GM23338 (cell line): ENCODE data around the gene PRKAB2. TPM values are rescaled to one million over a fixed set of nuclear protein-coding genes. Genes with fewer than 3 reads are reported as not detected.

Experiments used
- ATAC-seq: fragments of 200-7000 bp; cut with Tn5 transposase; 3 replicates; pipeline ENCODE4 v1.9.1; 2020
- DNase-seq: peaks from one replicate; pipeline ENCODE4 v3.0.0-alpha.2; 2015; ENCODE audit warnings: low spot score
- H2AFZ ChIP-seq: fragments of 200-600 bp; sonication (generic); 2 replicates; pipeline ENCODE4 v1.8.0; 2016; ENCODE audit warnings: antibody characterized with exemption, mild to moderate bottlenecking, moderate library complexity
- H3F3A ChIP-seq: fragments of 200-600 bp; sonication (generic); replicated peaks from 2 replicates; pipeline ENCODE4 v1.8.0; 2017; ENCODE audit warnings: antibody characterized with exemption, mixed run types, low read depth
- H3K27ac ChIP-seq: fragments of 200-600 bp; sonication (generic); 2 replicates; pipeline ENCODE4 v1.6.1; 2016; ENCODE audit warnings: low read depth
- H3K27me3 ChIP-seq: fragments of 200-600 bp; sonication (generic); 2 replicates; pipeline ENCODE4 v1.8.0; 2016; ENCODE audit warnings: mild to moderate bottlenecking, mixed run types, moderate library complexity; ENCODE audit not compliant: insufficient read depth
- H3K36me3 ChIP-seq: fragments of 200-600 bp; sonication (generic); 2 replicates; pipeline ENCODE4 v1.8.0; 2016; ENCODE audit warnings: mild to moderate bottlenecking; ENCODE audit not compliant: insufficient read depth
- H3K4me1 ChIP-seq: fragments of 200-600 bp; sonication (generic); 2 replicates; pipeline ENCODE4 v1.8.0; 2016; ENCODE audit warnings: mild to moderate bottlenecking, moderate library complexity; ENCODE audit not compliant: insufficient read depth
- H3K4me2 ChIP-seq: fragments of 200-600 bp; sonication (generic); 2 replicates; pipeline ENCODE4 v1.7.1; 2017; ENCODE audit warnings: mixed run types
- H3K4me3 ChIP-seq: fragments of 200-600 bp; sonication (generic); 2 replicates; pipeline ENCODE4 v1.6.1; 2016; ENCODE audit warnings: mixed run types
- H3K79me2 ChIP-seq: fragments of 200-600 bp; sonication (generic); replicated peaks from 2 replicates; pipeline ENCODE4 v1.8.0; 2017; ENCODE audit warnings: mild to moderate bottlenecking; ENCODE audit not compliant: insufficient read depth
- H3K9me2 ChIP-seq: fragments of 200-600 bp; sonication (generic); 2 replicates; pipeline ENCODE4 v1.8.0; 2017; ENCODE audit not compliant: insufficient read depth
- H4K20me1 ChIP-seq: fragments of 200-600 bp; sonication (generic); replicated peaks from 2 replicates; pipeline ENCODE4 v1.8.0; 2017; ENCODE audit warnings: mild to moderate bottlenecking; ENCODE audit not compliant: insufficient read depth
- H3K27ac Mint-ChIP-seq: 2 replicates; pipeline ENCODE4 v1.8.0; 2020; ENCODE audit warnings: inconsistent platforms, mild to moderate bottlenecking, moderate library complexity, mixed read lengths
- H3K27me3 Mint-ChIP-seq: 3 replicates; pipeline ENCODE4 v1.8.0; 2022; ENCODE audit warnings: low read depth, mild to moderate bottlenecking, moderate library complexity, mixed read lengths, inconsistent platforms; ENCODE audit not compliant: insufficient read depth, poor library complexity
- H3K36me3 Mint-ChIP-seq: 3 replicates; pipeline ENCODE4 v1.8.0; 2021; ENCODE audit warnings: low read depth, mild to moderate bottlenecking, inconsistent platforms, moderate library complexity, mixed read lengths
- H3K4me1 Mint-ChIP-seq: 3 replicates; pipeline ENCODE4 v1.8.0; 2020; ENCODE audit warnings: mild to moderate bottlenecking, inconsistent platforms, mixed read lengths
- H3K4me3 Mint-ChIP-seq: 3 replicates; pipeline ENCODE4 v1.8.0; 2021; ENCODE audit warnings: moderate library complexity, mild to moderate bottlenecking, inconsistent platforms, mixed read lengths
- H3K9me3 Mint-ChIP-seq: 3 replicates; pipeline ENCODE4 v1.8.0; 2020; ENCODE audit warnings: moderate library complexity, mild to moderate bottlenecking, inconsistent platforms, mixed read lengths
- CREB1 ChIP-seq: fragments of 250-450 bp; sonication (Bioruptor Pico); IDR thresholded peaks from 2 replicates; pipeline ENCODE4 v1.5.0; 2020; ENCODE audit warnings: low read depth, mild to moderate bottlenecking, moderate library complexity
- CTCF ChIP-seq, 2 experiments: fragments of 200-600 bp in 1 of 2; sonication (generic) in 1 of 2; conservative IDR thresholded peaks; 2 replicates each; pipeline versions ENCODE4 v1.5.1 to v1.6.1; 2016 to 2017; ENCODE audit warnings: antibody characterized with exemption in 2 of 2, low read depth in 2 of 2, mild to moderate bottlenecking in 2 of 2, moderate library complexity in 1 of 2
- ETS1 ChIP-seq: IDR thresholded peaks from 2 replicates; pipeline ENCODE4 v1.6.1; 2016; ENCODE audit warnings: antibody characterized with exemption
- EZH2phosphoT487 ChIP-seq: fragments of 200-600 bp; sonication (generic); IDR thresholded peaks from one replicate; pipeline ENCODE4 v1.8.1; 2018; ENCODE audit warnings: antibody characterized with exemption; ENCODE audit not compliant: unreplicated experiment
- JUNB ChIP-seq: IDR thresholded peaks from one replicate; pipeline ENCODE4 v1.6.1; 2016; ENCODE audit warnings: antibody characterized with exemption; ENCODE audit not compliant: unreplicated experiment
- NANOG ChIP-seq: IDR thresholded peaks from 2 replicates; pipeline ENCODE4 v1.6.1; 2016; ENCODE audit warnings: antibody characterized with exemption, borderline replicate concordance
- STAT1 ChIP-seq: IDR thresholded peaks from one replicate; pipeline ENCODE4 v1.6.1; 2016; ENCODE audit warnings: antibody characterized with exemption; ENCODE audit not compliant: unreplicated experiment
- ZNF114 ChIP-seq: fragments of 250-450 bp; sonication (Bioruptor Pico); IDR thresholded peaks from 2 replicates; pipeline ENCODE4 v1.5.0; 2020; ENCODE audit warnings: mild to moderate bottlenecking, moderate library complexity
- ZNF331 ChIP-seq: fragments of 250-450 bp; sonication (Bioruptor Pico); IDR thresholded peaks from 2 replicates; pipeline ENCODE4 v1.5.0; 2020; ENCODE audit warnings: low read depth, mild to moderate bottlenecking, moderate library complexity
- polyA plus RNA-seq: library from polyadenylated mRNA; unstranded; fragments of >200 nt; fragmentation: Nextera tagmentation; extraction: Ambion mirVana; gene quantifications from 2 replicates; pipeline ENCODE4 v1.2.1, GENCODE V29; 2016
- total RNA-seq: library from RNA; depleted of rRNA; stranded (reverse); fragments of >200 nt; shearing (Covaris generic); gene quantifications from 2 replicates; pipeline ENCODE4 v1.2.3, GENCODE V29; 2014

PRKAB2 gene
- total and polyA plus RNA-seq, 2 experiments from 2014 or later, result 15.9 to 32.2 TPM

DNA sequence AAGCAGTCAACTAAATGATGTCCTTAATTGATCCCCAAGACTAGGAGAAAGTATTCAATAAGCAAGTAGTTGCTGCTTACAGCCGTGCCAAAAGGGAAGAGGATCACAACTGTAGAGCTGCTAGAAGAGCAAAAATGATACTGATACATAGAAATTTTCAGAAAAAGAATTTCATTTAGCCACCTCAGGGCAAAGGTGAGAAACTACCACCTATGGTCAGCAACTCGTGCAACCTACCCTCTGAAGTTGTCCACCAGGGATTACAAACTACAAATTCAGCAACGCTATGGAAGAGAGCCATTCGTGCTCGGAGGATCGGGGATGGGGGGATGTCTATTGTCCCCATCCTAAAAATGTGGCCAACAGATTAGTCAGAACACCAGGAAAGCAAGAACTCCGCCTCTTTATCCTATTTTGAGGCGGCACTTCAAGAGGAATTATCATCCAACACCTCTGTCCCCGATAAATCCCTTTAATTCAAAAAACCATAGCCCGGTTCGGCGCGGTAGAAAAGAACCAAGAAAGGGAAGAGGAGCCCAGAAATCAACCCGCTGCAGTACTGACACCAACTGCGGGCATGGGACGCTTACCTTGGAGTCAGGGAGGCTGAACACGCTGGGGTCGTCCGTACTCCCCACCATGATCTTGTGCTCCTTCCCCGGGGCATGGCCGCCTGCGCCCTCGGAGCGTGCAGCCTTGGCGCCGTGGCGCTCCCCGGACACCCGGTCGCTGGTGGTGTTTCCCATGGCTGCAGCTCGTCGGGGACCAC lies 687 bp downstream of the PRKAB2 start:
- Histone ChIP-seq H3K79me2 (peaks cover 52% of the 10 kb centered on the region), H3K36me3 (no peaks in the 10 kb centered on the region), H3K4me1 (peaks cover 39% of the 10 kb centered on the region), H3K27me3 (no peaks in the 10 kb centered on the region), H2AFZ (peak overlapping the region; percentile 85), H4K20me1 (no peaks in the 10 kb centered on the region; the same call in 1 of the 2 replicates), H3F3A (0 out of 2 replicates have a peak, but pooled peaks cover 4% of the 10 kb centered on the region), H3K4me3 (peak overlapping the region; percentile 89), H3K4me2 (peak overlapping the region; percentile 95), H3K9me2 (no peaks in the 10 kb centered on the region), H3K27ac (peak overlapping the region; percentile 87)
- Mint-ChIP-seq H3K27me3 (peaks cover 17% of the 10 kb centered on the region), H3K27ac (peak overlapping the region; percentile 92), H3K9me3 (peaks cover 3% of the 10 kb centered on the region; the same call in 1 of the 3 replicates), H3K4me1 (peaks cover 37% of the 10 kb centered on the region), H3K4me3 (peak overlapping the region; percentile 97), H3K36me3 (peaks cover 6% of the 10 kb centered on the region)
- DNase-seq (peak; percentile 24), ATAC-seq (no peak; the same call in 2 of the 3 replicates)
- TF ChIP-seq STAT1 (no peak), ETS1 (no peak), EZH2phosphoT487 (no peak), CTCF (conservative IDR thresholded peaks at IDR 0.05; ENCODE audit: low read depth in 2 of 2) (no peak)

DNA sequence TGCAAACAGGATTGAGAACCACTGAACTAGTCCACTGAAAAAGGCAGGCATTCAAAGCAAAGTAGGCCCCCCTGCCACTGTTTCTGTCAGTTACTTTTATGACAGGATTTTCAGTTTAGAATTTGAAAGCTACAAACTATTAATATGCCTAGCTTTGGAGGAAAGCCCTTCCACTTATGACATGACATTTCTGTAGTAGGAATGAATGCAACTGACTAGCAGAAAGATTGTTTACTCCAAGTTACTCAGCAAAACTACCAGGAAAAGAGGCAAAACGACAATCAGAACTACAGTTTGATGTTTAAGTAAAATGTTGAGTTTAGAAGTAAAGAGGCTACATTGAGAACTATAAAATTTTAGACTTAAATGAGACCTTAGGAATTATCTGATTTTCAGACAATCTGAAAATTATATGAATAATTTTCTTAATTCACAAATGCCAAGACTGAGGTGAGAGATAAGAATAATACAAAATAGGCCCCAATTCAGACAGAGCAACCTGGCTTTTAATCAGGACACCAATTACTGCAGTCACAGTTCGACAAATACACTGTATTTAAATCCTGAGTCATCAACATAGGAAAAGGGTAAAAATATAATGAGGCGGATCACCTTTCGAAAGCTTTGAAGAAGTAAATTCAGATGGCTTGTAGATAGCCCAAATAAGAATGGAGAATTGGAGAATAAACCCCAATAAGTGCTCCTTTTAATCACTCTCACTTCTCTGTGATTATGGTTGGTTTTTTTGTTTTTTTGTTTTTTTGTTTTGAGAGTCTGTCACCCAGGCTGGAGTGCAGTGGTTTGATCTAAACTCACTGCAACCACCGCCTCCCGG lies 2.2 kb downstream of the PRKAB2 start:
- Histone ChIP-seq H3K36me3 (no peaks in the 10 kb centered on the region), H3F3A (0 out of 2 replicates have a peak, but pooled peaks cover 4% of the 10 kb centered on the region), H3K4me3 (peak overlapping the region; percentile 89), H4K20me1 (no peaks in the 10 kb centered on the region; the same call in 1 of the 2 replicates), H3K9me2 (no peaks in the 10 kb centered on the region), H3K27me3 (no peaks in the 10 kb centered on the region), H3K4me2 (peak overlapping the region; percentile 95), H2AFZ (no peak overlapping the region), H3K79me2 (peaks cover 67% of the 10 kb centered on the region), H3K4me1 (peaks cover 39% of the 10 kb centered on the region), H3K27ac (no peak overlapping the region)
- peak overlapping the region; percentile 97 for H3K4me3 Mint-ChIP-seq
- peaks cover 14% of the 10 kb centered on the region for H3K27me3 Mint-ChIP-seq
- H3K9me3 Mint-ChIP-seq, result peaks cover 3% of the 10 kb centered on the region; the same call in 1 of the 3 replicates
- H3K27ac Mint-ChIP-seq, result peak overlapping the region; percentile 70; the same call in 1 of the 2 replicates
- H3K36me3 Mint-ChIP-seq, result peaks cover 21% of the 10 kb centered on the region
- ATAC-seq (no peak), DNase-seq (no peak)
- peaks cover 37% of the 10 kb centered on the region for H3K4me1 Mint-ChIP-seq
- no peak for TF ChIP-seq CTCF (conservative IDR thresholded peaks at IDR 0.05; ENCODE audit: low read depth in 2 of 2)
- no peak for TF ChIP-seq ZNF331 (CRISPR knock-in tag)
- TF ChIP-seq JUNB, result no peak
- no peak for TF ChIP-seq EZH2phosphoT487
- no peak for TF ChIP-seq ETS1
- no peak for TF ChIP-seq NANOG
- TF ChIP-seq CREB1 (CRISPR knock-in tag), result no peak
- no peak for TF ChIP-seq ZNF114
